Smooth muscle cell (in vitro differentiated cells): ENCODE data around the gene DNAJC1. TPM values are rescaled to one million over a fixed set of nuclear protein-coding genes. Genes with fewer than 3 reads are reported as not detected.

Experiments used
- DNase-seq: peaks from one replicate; lab custom pipeline; 2025; ENCODE audit not compliant: unreplicated experiment; lab: John Stamatoyannopoulos, UW
- H2AFZ ChIP-seq: fragments of 200-600 bp; sonication (generic); 2 replicates; pipeline ENCODE4 v1.6.0; 2016; ENCODE audit warnings: antibody characterized with exemption, low read depth, mild to moderate bottlenecking
- H3F3A ChIP-seq: fragments of 200-600 bp; sonication (generic); 2 replicates; pipeline ENCODE4 v1.6.0; 2017; ENCODE audit warnings: antibody characterized with exemption, low read depth
- H3K27ac ChIP-seq: fragments of 200-600 bp; sonication (generic); 2 replicates; pipeline ENCODE4 v1.5.1; 2016; ENCODE audit warnings: low read depth, mild to moderate bottlenecking
- H3K27me3 ChIP-seq: fragments of 200-600 bp; sonication (generic); 2 replicates; pipeline ENCODE4 v1.6.1; 2016; ENCODE audit warnings: low read depth, mild to moderate bottlenecking
- H3K36me3 ChIP-seq: fragments of 200-600 bp; sonication (generic); 2 replicates; pipeline ENCODE4 v1.5.1; 2016; ENCODE audit warnings: low read depth
- H3K4me1 ChIP-seq: fragments of 200-600 bp; sonication (generic); 2 replicates; pipeline ENCODE4 v1.5.1; 2016; ENCODE audit warnings: low read depth
- H3K4me2 ChIP-seq: fragments of 200-600 bp; sonication (generic); 2 replicates; pipeline ENCODE4 v1.6.0; 2016; ENCODE audit warnings: mild to moderate bottlenecking
- H3K4me3 ChIP-seq: fragments of 200-600 bp; sonication (generic); 2 replicates; pipeline ENCODE4 v1.5.1; 2016; ENCODE audit warnings: mild to moderate bottlenecking
- H3K79me2 ChIP-seq: fragments of 200-600 bp; sonication (generic); 2 replicates; pipeline ENCODE4 v1.6.0; 2016; ENCODE audit warnings: low read depth, mild to moderate bottlenecking
- H3K9ac ChIP-seq: fragments of 200-600 bp; sonication (generic); 2 replicates; pipeline ENCODE4 v1.6.0; 2016; ENCODE audit warnings: low read depth
- H3K9me3 ChIP-seq: fragments of 200-600 bp; sonication (generic); replicated peaks from 2 replicates; pipeline ENCODE4 v1.5.1; 2016; ENCODE audit warnings: low read depth
- H4K20me1 ChIP-seq: fragments of 200-600 bp; sonication (generic); 2 replicates; pipeline ENCODE4 v1.6.0; 2016; ENCODE audit warnings: low read depth
- CTCF ChIP-seq: fragments of 200-600 bp; sonication (generic); IDR thresholded peaks from 2 replicates; pipeline ENCODE4 v1.5.1; 2017; ENCODE audit warnings: borderline replicate concordance, mild to moderate bottlenecking, antibody characterized with exemption; ENCODE audit not compliant: insufficient read depth, poor library complexity, severe bottlenecking
- WGBS: methylation state at CpG from one replicate; pipeline ENCODE4 v1.1.7; 2016; ENCODE audit warnings: low lambda C conversion rate; 5-methylcytosine and 5-hydroxymethylcytosine counted together
- polyA plus RNA-seq: library from polyadenylated mRNA; unstranded; fragments of >200 nt; fragmentation: Nextera tagmentation; extraction: Ambion mirVana; gene quantifications from 2 replicates; pipeline ENCODE4 v1.2.1, GENCODE V29; 2016
- total RNA-seq: library from RNA; depleted of rRNA; stranded (reverse); fragments of >200 nt; gene quantifications from 2 replicates; pipeline ENCODE4 v1.2.3, GENCODE V29; 2014

Gene DNAJC1
- total and polyA plus RNA-seq, 2 experiments from 2014 or later, result 67.0 to 88.5 TPM

- Histone ChIP-seq H3K9me3 (no peaks in the 10 kb centered on the region), H4K20me1 (no peaks in the 10 kb centered on the region), H3K4me2 (no peak overlapping the region), H3K4me3 (no peak overlapping the region), H3K36me3 (no peaks in the 10 kb centered on the region), H3K4me1 (no peaks in the 10 kb centered on the region), H3F3A (no peaks in the 10 kb centered on the region), H2AFZ (no peak overlapping the region), H3K9ac (no peak overlapping the region), H3K27me3 (no peaks in the 10 kb centered on the region), H3K79me2 (no peaks in the 10 kb centered on the region), H3K27ac (no peak overlapping the region)
- DNase-seq, result no peak
- WGBS, result 96% methylated on average over 5 of the region's 5 CpGs
- no peak for TF ChIP-seq CTCF
Measured at GRCh38 chr10:21764466-21765189, 238.9 kb downstream of the DNAJC1 start.

GRCh38 chr10:21760332-21760731 lies 243.2 kb downstream of the DNAJC1 start:
- Histone ChIP-seq H3K9ac (no peak overlapping the region), H4K20me1 (no peaks in the 10 kb centered on the region), H3K27ac (no peak overlapping the region), H2AFZ (no peak overlapping the region), H3K9me3 (no peaks in the 10 kb centered on the region), H3K4me2 (no peak overlapping the region), H3K27me3 (no peaks in the 10 kb centered on the region), H3K4me1 (peaks cover 25% of the 10 kb centered on the region), H3K4me3 (no peak overlapping the region), H3K79me2 (no peaks in the 10 kb centered on the region), H3F3A (peaks cover 17% of the 10 kb centered on the region), H3K36me3 (no peaks in the 10 kb centered on the region)
- no peak for TF ChIP-seq CTCF
- DNase-seq, result no peak
- 97% methylated on average over 2 of the region's 2 CpGs for WGBS

- peaks cover 25% of the 10 kb centered on the region for H3K4me1 ChIP-seq
- no peak overlapping the region for H3K4me3 ChIP-seq
- H3K36me3 ChIP-seq, result no peaks in the 10 kb centered on the region
- no peak overlapping the region for H3K4me2 ChIP-seq
- WGBS, result 96% methylated on average over 21 of the region's 21 CpGs
- H3K27me3 ChIP-seq, result no peaks in the 10 kb centered on the region
- no peaks in the 10 kb centered on the region for H3K79me2 ChIP-seq
- no peak for TF ChIP-seq CTCF
- no peaks in the 10 kb centered on the region for H4K20me1 ChIP-seq
- H3K27ac ChIP-seq, result no peak overlapping the region
- peaks cover 17% of the 10 kb centered on the region for H3F3A ChIP-seq
- H2AFZ ChIP-seq, result no peak overlapping the region
- no peaks in the 10 kb centered on the region for H3K9me3 ChIP-seq
- DNase-seq, result no peak
- no peak overlapping the region for H3K9ac ChIP-seq
Measured at GRCh38 chr10:21759232-21759631, 244.3 kb downstream of the DNAJC1 start.

GRCh38 chr10:21758696-21759095 lies 244.8 kb downstream of the DNAJC1 start:
- TF ChIP-seq CTCF, result no peak

More at GRCh38 chr10:21758696-21759095, 244.8 kb downstream of the DNAJC1 start:
- peaks cover 17% of the 10 kb centered on the region for H3F3A ChIP-seq
- no peak overlapping the region for H3K27ac ChIP-seq
- no peaks in the 10 kb centered on the region for H3K27me3 ChIP-seq
- H3K79me2 ChIP-seq, result no peaks in the 10 kb centered on the region
- H3K9ac ChIP-seq, result no peak overlapping the region
- no peaks in the 10 kb centered on the region for H4K20me1 ChIP-seq
- H3K4me1 ChIP-seq, result peaks cover 25% of the 10 kb centered on the region
- no peaks in the 10 kb centered on the region for H3K9me3 ChIP-seq
- 93% methylated on average over 7 of the region's 7 CpGs for WGBS
- no peak for DNase-seq
- H3K4me3 ChIP-seq, result no peak overlapping the region
- no peak overlapping the region for H2AFZ ChIP-seq
- no peaks in the 10 kb centered on the region for H3K36me3 ChIP-seq
- H3K4me2 ChIP-seq, result no peak overlapping the region
